Common myeloid progenitor, CD34-positive (primary cell): ENCODE data around the gene RNF25.
"Not testable (repeated sequence)": the region's sequence is repeated elsewhere in the genome, so short reads cannot be mapped to it uniquely, and the experiment has no call there.

ENCODE experiments used
- CTCF ChIA-PET: fragments of 350-600 bp; sonication (Branson Sonifier 250); formaldehyde crosslinking; loops from one replicate; lab custom pipeline; 2021; ENCODE audit warnings: antibody characterized with exemption; lab: Charles Lee
- POLR2A ChIA-PET: fragments of 350-600 bp; sonication (Branson Sonifier 250); formaldehyde crosslinking; loops from one replicate; lab custom pipeline; 2021; ENCODE audit warnings: antibody characterized with exemption; lab: Charles Lee
- DNase-seq, 3 donors: peaks; one replicate each; pipeline versions ENCODE4 v3.0.0 to v3.0.0-alpha.2; 2013
- H3K27ac ChIP-seq, 2 experiments: 1 replicate in 1 of 2; 2 replicates in 1 of 2; pipeline ENCODE4 v1.7.0; 2013; ENCODE audit warnings: inconsistent platforms in 2 of 2, low read length in 2 of 2, mild to moderate bottlenecking in 2 of 2, low read depth in 1 of 2, moderate library complexity in 1 of 2; ENCODE audit not compliant: severe bottlenecking in 2 of 2, insufficient read depth in 1 of 2, poor library complexity in 1 of 2
- H3K27me3 ChIP-seq, 5 experiments: replicated peaks in 2 of 5; 1 replicate in 3 of 5; 2 replicates in 2 of 5; pipeline versions ENCODE4 v1.6.1 to v1.7.0; 2013; ENCODE audit warnings: low read length in 4 of 5, mild to moderate bottlenecking in 2 of 5, moderate library complexity in 2 of 5, inconsistent platforms in 1 of 5; ENCODE audit not compliant: insufficient read depth in 5 of 5, control insufficient read depth in 4 of 5
- H3K36me3 ChIP-seq, 4 experiments: 1 replicate in 2 of 4; 2 replicates in 2 of 4; pipeline versions ENCODE4 v1.6.1 to v1.7.0; 2013; ENCODE audit warnings: low read length in 3 of 4, control low read depth in 1 of 4, mild to moderate bottlenecking in 1 of 4; ENCODE audit not compliant: control insufficient read depth in 4 of 4, insufficient read depth in 4 of 4
- H3K4me1 ChIP-seq, 4 experiments: 1 replicate in 3 of 4; 2 replicates in 1 of 4; pipeline versions ENCODE4 v1.6.1 to v1.7.1; 2013; ENCODE audit warnings: low read length in 3 of 4, mild to moderate bottlenecking in 3 of 4, control low read depth in 1 of 4, inconsistent platforms in 1 of 4, moderate library complexity in 1 of 4; ENCODE audit not compliant: control insufficient read depth in 4 of 4, insufficient read depth in 4 of 4; ENCODE audit errors: control extremely low read depth in 1 of 4
- H3K4me3 ChIP-seq, 7 experiments: 1 replicate in 4 of 7; 2 replicates in 3 of 7; pipeline versions ENCODE4 v1.5.1 to v1.7.0; 2013; ENCODE audit warnings: mild to moderate bottlenecking in 7 of 7, low read length in 6 of 7, moderate library complexity in 6 of 7, inconsistent platforms in 2 of 7, low read depth in 2 of 7, control low read depth in 1 of 7; ENCODE audit not compliant: insufficient read depth in 4 of 7, control insufficient read depth in 1 of 7; ENCODE audit errors: extremely low read depth in 1 of 7
- H3K9me3 ChIP-seq, 5 experiments: 1 replicate in 4 of 5; 2 replicates in 1 of 5; pipeline versions ENCODE4 v1.6.1 to v1.7.1; 2013; ENCODE audit warnings: low read length in 4 of 5, mild to moderate bottlenecking in 2 of 5, inconsistent platforms in 1 of 5, low read depth in 1 of 5, moderate library complexity in 1 of 5; ENCODE audit not compliant: control insufficient read depth in 4 of 5, insufficient read depth in 2 of 5; ENCODE audit errors: control extremely low read depth in 1 of 5
- WGBS: methylation state at CpG from one replicate; pipeline ENCODE4 v1.1.5; 2013; ENCODE audit not compliant: insufficient coverage; 5-methylcytosine and 5-hydroxymethylcytosine counted together

The RNF25 gene

GRCh38 chr2:218687400-218688060 is 15.7 kb upstream of the RNF25 start:
- not testable (repeated sequence) for H3K4me1 ChIP-seq, H3K27me3 ChIP-seq, H3K4me3 ChIP-seq, H3K27ac ChIP-seq, H3K9me3 ChIP-seq
- H3K36me3 ChIP-seq = peaks cover 5 to 20% (median 7%) of the 10 kb centered on the region in 4 experiments
- ChIA-PET CTCF (interaction anchor here (0.7 to 4.7 kb wide), 15 partner anchors 11 to 210 kb away, joined by 3 to 52 read pairs (median 4); partner anchors contain the start of genes BCS1L, RNF25, STK36 and ZNF142), POLR2A (interaction anchor here (0.9 to 1.0 kb wide), 2 partner anchors 29 to 36 kb away, joined by 3 read pairs; no protein-coding TSS in a partner anchor)
- WGBS = 11% methylated on average over 3 of the region's 5 CpGs
- DNase-seq = peak; percentile 71 to 87 (median 85)

DNA sequence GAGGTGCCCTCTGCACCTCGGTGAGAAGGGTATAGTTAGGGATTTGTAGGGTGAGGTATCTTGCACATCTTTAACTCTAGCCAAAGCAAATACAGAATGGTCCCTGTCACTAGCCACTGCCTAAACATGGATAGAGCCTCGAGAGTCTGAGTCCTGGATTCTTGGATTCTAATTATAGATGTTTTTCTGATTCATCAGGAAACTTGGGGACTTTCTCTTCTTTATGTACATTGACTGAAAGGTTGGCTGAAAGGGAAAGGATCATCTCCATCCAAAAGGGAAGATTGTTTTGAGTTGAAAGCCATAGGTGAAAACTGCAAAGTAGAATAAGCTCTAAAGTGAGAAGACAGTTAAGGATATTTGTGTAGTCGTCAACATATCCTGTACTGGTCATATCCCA is 8.3 kb upstream of the RNF25 start:
- CTCF ChIA-PET = interaction anchor here (0.5 to 1.2 kb wide), 2 partner anchors 12 to 151 kb away, joined by 3 read pairs; no protein-coding TSS in a partner anchor

GRCh38 chr2:218679119-218679518 is 7.3 kb upstream of the RNF25 start:
- Histone ChIP-seq H3K36me3 (peaks cover 3 to 12% (median 8%) of the 10 kb centered on the region in 4 experiments), H3K27ac (no peak overlapping the region), H3K4me3 (no peak overlapping the region), H3K27me3 (no peaks in the 10 kb centered on the region), H3K9me3 (no peaks in the 10 kb centered on the region), H3K4me1 (no peaks in the 10 kb centered on the region)
- ChIA-PET CTCF (interaction anchor here (1.2 kb wide), 1 partner anchor 13 kb away, joined by 3 read pairs; no protein-coding TSS in a partner anchor), POLR2A (no interaction called here)
- WGBS = 78% methylated on average over 4 of the region's 4 CpGs
- peak in 1 of 3 donors; percentile 3 for DNase-seq

More for the DNA sequence above, 8.3 kb upstream of the RNF25 start:
- Histone ChIP-seq H3K36me3 (peaks cover 5 to 12% (median 8%) of the 10 kb centered on the region in 4 experiments), H3K9me3 (no peaks in the 10 kb centered on the region), H3K4me3 (no peak overlapping the region), H3K4me1 (no peaks in the 10 kb centered on the region), H3K27me3 (no peaks in the 10 kb centered on the region), H3K27ac (no peak overlapping the region)
- POLR2A ChIA-PET = no interaction called here
- WGBS = no CpG with 5 or more reads among the region's 3 CpGs
- DNase-seq = no peak

DNA sequence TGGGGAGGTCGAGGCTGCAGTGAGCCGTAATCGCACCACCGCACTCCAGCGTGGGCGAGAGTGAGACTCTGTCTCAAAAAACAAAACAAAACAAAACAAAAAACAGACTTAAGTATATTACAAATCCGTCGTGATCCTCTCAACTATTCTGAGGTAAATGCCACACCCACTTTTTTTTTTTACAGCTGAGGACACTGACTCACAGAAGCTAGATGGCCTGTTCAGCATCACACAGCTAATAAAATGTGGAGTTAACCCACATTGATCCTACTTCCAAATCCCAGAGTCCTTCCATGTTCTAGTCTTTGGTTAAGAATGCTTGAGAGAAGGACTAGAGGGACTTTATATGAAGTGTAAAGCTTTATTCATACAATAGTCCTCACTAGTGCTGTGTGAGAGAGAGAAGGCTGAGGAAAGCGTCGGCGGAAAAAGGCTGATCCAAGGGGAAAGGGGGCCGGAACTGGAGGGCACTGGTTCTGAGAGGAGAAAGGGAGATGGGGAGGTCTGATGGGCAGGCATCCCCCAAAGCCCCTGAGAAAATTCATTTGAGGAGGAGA is 627 bp downstream of the RNF25 start:
- POLR2A ChIA-PET = no interaction called here
- 6% methylated on average over 6 of the region's 12 CpGs for WGBS
- peak; percentile 8 to 42 (median 28) for DNase-seq

DNA sequence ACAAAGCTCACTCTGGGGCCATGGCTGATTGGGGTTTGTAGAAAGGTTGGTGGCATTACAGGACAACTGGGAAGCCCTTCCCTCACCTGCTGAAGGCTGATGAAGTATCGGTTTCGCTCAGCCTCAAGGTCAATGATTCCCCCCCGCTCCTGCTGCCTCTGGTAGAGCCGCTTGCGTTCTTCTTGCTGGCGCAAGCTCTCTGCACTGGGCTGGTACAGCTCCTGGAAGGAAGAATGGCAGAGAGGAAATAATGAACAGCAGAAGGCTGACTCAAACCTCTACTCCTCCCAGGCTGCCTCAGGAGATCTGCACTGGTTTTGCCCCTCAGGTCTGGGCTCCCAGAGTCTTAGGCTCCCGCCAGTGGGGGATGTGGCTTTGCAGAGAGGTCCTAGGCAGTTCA is 7.1 kb downstream of the RNF25 start:
- Histone ChIP-seq H3K9me3 (no peaks in the 10 kb centered on the region), H3K27ac (no peak overlapping the region), H3K27me3 (no peaks in the 10 kb centered on the region), H3K4me3 (no peak overlapping the region), H3K36me3 (peaks cover 9 to 67% (median 63%) of the 10 kb centered on the region in 4 experiments), H3K4me1 (peaks cover 6 to 10% (median 8%) of the 10 kb centered on the region in 4 experiments)
- no peak for DNase-seq
- 96% methylated on average over 5 of the region's 7 CpGs for WGBS
- POLR2A ChIA-PET = no interaction called here
- CTCF ChIA-PET = interaction anchor here (1.6 kb wide), 1 partner anchor 23 kb away, joined by 6 read pairs; no protein-coding TSS in a partner anchor

More for the DNA sequence above, 627 bp downstream of the RNF25 start:
- Histone ChIP-seq H3K4me3 (peak overlapping the region; percentile 54 to 97 (median 90)), H3K9me3 (no peaks in the 10 kb centered on the region), H3K27ac (peak overlapping the region; percentile 67 to 83), H3K4me1 (peaks cover 0 to 20% (median 14%) of the 10 kb centered on the region in 4 experiments), H3K36me3 (peaks cover 7 to 22% (median 20%) of the 10 kb centered on the region in 4 experiments), H3K27me3 (no peaks in the 10 kb centered on the region)
- CTCF ChIA-PET = interaction anchor here (1.8 to 8.9 kb wide), 3 partner anchors 12 to 17 kb away, joined by 7 to 52 read pairs (median 40); partner anchors contain the start of genes BCS1L and ZNF142

DNA sequence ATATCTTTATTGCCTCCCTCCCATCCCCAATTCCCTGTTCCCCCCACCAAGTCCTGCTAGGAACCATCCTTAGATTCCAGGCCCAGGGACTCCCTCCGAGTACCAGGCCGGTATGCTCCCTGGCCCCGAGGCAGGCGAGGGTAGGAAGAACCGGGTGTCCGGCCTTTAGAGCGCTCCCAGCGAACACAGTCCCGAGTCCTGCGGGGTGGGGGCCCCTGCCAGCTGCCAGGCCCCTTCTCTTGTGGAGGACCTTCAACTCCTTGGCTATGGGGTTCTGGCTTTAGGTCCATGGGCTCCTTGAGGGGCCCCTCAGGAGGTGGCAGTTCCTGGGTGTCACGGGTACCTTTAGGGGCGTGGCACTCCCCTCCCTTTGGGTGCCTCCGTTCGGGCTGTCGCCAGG is 7.9 kb downstream of the RNF25 start:
- H3K27me3 ChIP-seq = no peaks in the 10 kb centered on the region
- H3K36me3 ChIP-seq = peaks cover 8 to 67% (median 62%) of the 10 kb centered on the region in 4 experiments
- no peak for DNase-seq
- POLR2A ChIA-PET = no interaction called here
- no peak overlapping the region for H3K27ac ChIP-seq
- 96% methylated on average over 12 of the region's 15 CpGs for WGBS
- peaks cover 6 to 13% (median 11%) of the 10 kb centered on the region in 4 experiments for H3K4me1 ChIP-seq
- no peaks in the 10 kb centered on the region for H3K9me3 ChIP-seq
- CTCF ChIA-PET = interaction anchor here (1.6 kb wide), 1 partner anchor 24 kb away, joined by 6 read pairs; no protein-coding TSS in a partner anchor
- no peak overlapping the region for H3K4me3 ChIP-seq
